Panc1 (cell line): ENCODE results near the gene KIF3A. TPM values are rescaled to one million over a fixed set of nuclear protein-coding genes. Genes with fewer than 3 reads are reported as not detected.

Source experiments
- ATAC-seq: fragments of 200-7000 bp; cut with Tn5 transposase; 2 replicates; pipeline ENCODE4 v1.9.1; 2020; ENCODE audit warnings: mild to moderate bottlenecking, moderate library complexity
- BruUV-seq: library from RNA; stranded (reverse); fragments of 400-500 nt; replicated peaks from 2 replicates; lab custom pipeline; 2021; lab: Mats Ljungman, UMichigan
- CTCF ChIA-PET: fragments of 300-600 bp; sonication (Branson Sonifier 250); formaldehyde crosslinking; loops from one replicate; lab custom pipeline; 2022; ENCODE audit warnings: antibody characterized with exemption; lab: Charles Lee
- POLR2A ChIA-PET: fragments of 300-600 bp; sonication (Branson Sonifier 250); formaldehyde crosslinking; loops from one replicate; lab custom pipeline; 2022; ENCODE audit warnings: antibody characterized with exemption; lab: Charles Lee
- DNase-seq: peaks from one replicate; pipeline ENCODE4 v3.0.0-alpha.2; 2010; ENCODE audit warnings: low read depth, low spot score
- H3K27ac ChIP-seq: 2 replicates; pipeline ENCODE4 v1.5.1; 2011; ENCODE audit warnings: mild to moderate bottlenecking, low read length, inconsistent platforms
- H3K27me3 ChIP-seq: fragments of 200-500 bp; sonication (Bioruptor generic); 2 replicates; pipeline ENCODE4 v1.6.0; 2014; ENCODE audit warnings: low read length, inconsistent platforms; ENCODE audit not compliant: control insufficient read depth, insufficient read depth
- H3K36me3 ChIP-seq: fragments of 200-500 bp; sonication (Bioruptor generic); 2 replicates; pipeline ENCODE4 v1.5.1; 2014; ENCODE audit warnings: inconsistent platforms, mild to moderate bottlenecking, low read length, moderate library complexity; ENCODE audit not compliant: control insufficient read depth, insufficient read depth
- H3K4me1 ChIP-seq: 2 replicates; pipeline ENCODE4 v1.5.1; 2011; ENCODE audit warnings: inconsistent platforms, mild to moderate bottlenecking, low read length, moderate library complexity; ENCODE audit not compliant: control insufficient read depth, insufficient read depth
- H3K4me3 ChIP-seq, 2 experiments: 2 replicates each; pipeline ENCODE4 v1.5.1; 2011 to 2012; ENCODE audit warnings: low read depth in 2 of 2, low read length in 2 of 2, mild to moderate bottlenecking in 2 of 2, inconsistent platforms in 1 of 2, moderate library complexity in 1 of 2
- H3K9me3 ChIP-seq: fragments of 200-500 bp; sonication (Bioruptor generic); 2 replicates; pipeline ENCODE4 v1.5.1; 2014; ENCODE audit warnings: low read depth, mild to moderate bottlenecking, inconsistent platforms, low read length, moderate library complexity; ENCODE audit not compliant: control insufficient read depth, insufficient read depth
- CTCF ChIP-seq: fragments of 450-650 bp; IDR thresholded peaks from 2 replicates; pipeline ENCODE4 v1.5.1; 2017; ENCODE audit warnings: mild to moderate bottlenecking
- POLR2AphosphoS5 ChIP-seq: IDR thresholded peaks from 2 replicates; pipeline ENCODE4 v1.6.1; 2012; ENCODE audit warnings: mild to moderate bottlenecking, low read depth, low read length, moderate library complexity
- REST ChIP-seq, 2 experiments: IDR thresholded peaks; 2 replicates each; pipeline ENCODE4 v1.6.1; 2011 to 2012; ENCODE audit warnings: low read depth in 2 of 2, control low read depth in 1 of 2, low read length in 1 of 2, mild to moderate bottlenecking in 1 of 2, moderate library complexity in 1 of 2; ENCODE audit not compliant: insufficient read depth in 1 of 2
- SIN3A ChIP-seq: IDR thresholded peaks from 2 replicates; pipeline ENCODE4 v1.6.1; 2012; ENCODE audit warnings: low read depth, mild to moderate bottlenecking, low read length, moderate library complexity, borderline replicate concordance; ENCODE audit not compliant: insufficient read depth
- TCF7L2 ChIP-seq: IDR thresholded peaks from 2 replicates; pipeline ENCODE4 v1.6.1; 2011; ENCODE audit warnings: mild to moderate bottlenecking, low read depth, low read length, inconsistent platforms
- in situ Hi-C: cut with HindIII; loops from 2 replicates; pipeline ENCODE4 v1.10.0; 2016; ENCODE audit warnings: low sequenced_read_pairs, low pct_unique_long_range_greater_than_20kb
- intact Hi-C: fragments of 100-400 bp; cut with micrococcal nuclease; formaldehyde crosslinking; loops from one replicate; pipeline ENCODE4 v1.10.0; 2022; ENCODE audit not compliant: unreplicated experiment
- total RNA-seq: library from RNA; stranded (reverse); gene quantifications from one replicate; pipeline ENCODE4 v1.2.1, GENCODE V29; 2021; ENCODE audit not compliant: unreplicated experiment

Gene KIF3A
- total RNA-seq, 1 experiment from 2014 or later: 17.1 TPM

- Histone ChIP-seq H3K4me1 (peaks cover 5% of the 10 kb centered on the region), H3K9me3 (no peaks in the 10 kb centered on the region), H3K27ac (no peak overlapping the region), H3K27me3 (no peaks in the 10 kb centered on the region), H3K4me3 (no peak overlapping the region), H3K36me3 (no peaks in the 10 kb centered on the region)
- ChIA-PET POLR2A (interaction anchor here (0.5 kb wide), 1 partner anchor 121 kb away, joined by 6 read pairs; no protein-coding TSS in a partner anchor), CTCF (no interaction called here)
- intact Hi-C loops (no loop called here), in situ Hi-C loops (no loop called here)
- BruUV-seq: no TSS peak
- ATAC-seq (no peak), DNase-seq (no peak)
- TF ChIP-seq CTCF: no peak
- no peak for TF ChIP-seq POLR2AphosphoS5
These were observed 67.9 kb downstream of the KIF3A start for GRCh38 chr5:132669455-132669820.

GRCh38 chr5:132668706-132669454 lies 68.5 kb downstream of the KIF3A start:
- no peak for DNase-seq
- no peaks in the 10 kb centered on the region for H3K4me1 ChIP-seq
- intact Hi-C loops (no loop called here), in situ Hi-C loops (no loop called here)
- no peak for ATAC-seq
- no peaks in the 10 kb centered on the region for H3K9me3 ChIP-seq
- TF ChIP-seq CTCF (no peak), POLR2AphosphoS5 (no peak), TCF7L2 (no peak), SIN3A (no peak), REST (IDR thresholded peaks at IDR 0.05; ENCODE audit: insufficient read depth in 1 of 2, low read depth in 2 of 2, low read length in 1 of 2) (no peak)
- H3K27ac ChIP-seq: no peak overlapping the region
- no TSS peak for BruUV-seq
- ChIA-PET CTCF (no interaction called here), POLR2A (no interaction called here)
- no peaks in the 10 kb centered on the region for H3K36me3 ChIP-seq
- no peaks in the 10 kb centered on the region for H3K27me3 ChIP-seq
- no peak overlapping the region for H3K4me3 ChIP-seq
